Articular chondrocyte of knee joint (primary cell): ENCODE measurements around the gene PTPRF. TPM values are rescaled to one million over a fixed set of nuclear protein-coding genes. Genes with fewer than 3 reads are reported as not detected.

ENCODE experiments used
- total RNA-seq: library from RNA; depleted of rRNA; stranded (reverse); fragments of >200 nt; gene quantifications from 2 replicates; pipeline ENCODE4 v1.2.3, GENCODE V29; 2012

The PTPRF gene
- total RNA-seq: 22.5 and 30.6 TPM in 2 replicates

DNA sequence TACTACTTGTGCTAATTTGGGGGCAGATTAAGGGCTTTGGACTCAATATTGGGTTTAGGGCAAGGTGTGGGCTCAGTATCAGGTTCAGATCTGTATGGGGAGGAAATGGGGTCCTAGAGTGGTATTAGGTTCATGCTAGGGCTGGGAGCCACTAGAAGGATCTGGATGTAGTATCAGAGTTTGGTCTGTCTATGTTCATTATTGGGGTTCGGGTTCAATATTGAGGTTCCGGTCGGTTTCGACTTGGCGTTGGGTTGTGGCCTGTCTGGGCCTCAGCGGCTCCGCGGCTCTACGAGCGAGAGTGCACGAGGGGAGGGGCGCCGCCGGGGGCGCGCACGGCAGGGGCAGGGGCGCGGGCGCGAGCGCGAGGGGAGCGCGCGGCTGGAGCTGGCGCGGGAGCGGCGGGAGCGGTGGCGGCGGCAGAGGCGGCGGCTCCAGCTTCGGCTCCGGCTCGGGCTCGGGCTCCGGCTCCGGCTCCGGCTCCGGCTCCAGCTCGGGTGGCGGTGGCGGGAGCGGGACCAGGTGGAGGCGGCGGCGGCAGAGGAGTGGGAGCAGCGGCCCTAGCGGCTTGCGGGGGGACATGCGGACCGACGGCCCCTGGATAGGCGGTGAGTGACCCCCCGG lies at the start of gene PTPRF:
PTPRF (plus strand) TSS at position 401 of the 624 bp plus-strand sequence. CDS start 14,193 bp downstream, outside the sequence.

Other genes with a start within 250 kb of the PTPRF start
- gene C1orf210, start 245.3 kb upstream of the PTPRF start, total RNA-seq: not detected in 2 replicates
- gene TIE1, start 229.9 kb upstream of the PTPRF start, total RNA-seq: 1.3 and 1.6 TPM in 2 replicates
- not detected in 2 replicates for gene MPL, start 193.1 kb upstream of the PTPRF start, total RNA-seq
- 26.4 and 30.5 TPM in 2 replicates for gene CDC20, start 171.9 kb upstream of the PTPRF start, total RNA-seq
- gene ELOVL1, start 162.9 kb upstream of the PTPRF start, total RNA-seq: 56.6 and 62.3 TPM in 2 replicates
- 47.9 and 48.6 TPM in 2 replicates for gene MED8, start 141.1 kb upstream of the PTPRF start, total RNA-seq
- 33.2 and 43.4 TPM in 2 replicates for gene SZT2, start 141.0 kb upstream of the PTPRF start, total RNA-seq
- gene HYI, start 77.0 kb upstream of the PTPRF start, total RNA-seq: 27.5 and 31.5 TPM in 2 replicates
- gene KDM4A, start 119.3 kb downstream of the PTPRF start, total RNA-seq: 40.0 and 48.8 TPM in 2 replicates
- 16.9 and 17.0 TPM in 2 replicates for gene ST3GAL3, start 176.7 kb downstream of the PTPRF start, total RNA-seq